Measurements from ENCODE around the gene DLGAP4.

Gene DLGAP4

DNA sequence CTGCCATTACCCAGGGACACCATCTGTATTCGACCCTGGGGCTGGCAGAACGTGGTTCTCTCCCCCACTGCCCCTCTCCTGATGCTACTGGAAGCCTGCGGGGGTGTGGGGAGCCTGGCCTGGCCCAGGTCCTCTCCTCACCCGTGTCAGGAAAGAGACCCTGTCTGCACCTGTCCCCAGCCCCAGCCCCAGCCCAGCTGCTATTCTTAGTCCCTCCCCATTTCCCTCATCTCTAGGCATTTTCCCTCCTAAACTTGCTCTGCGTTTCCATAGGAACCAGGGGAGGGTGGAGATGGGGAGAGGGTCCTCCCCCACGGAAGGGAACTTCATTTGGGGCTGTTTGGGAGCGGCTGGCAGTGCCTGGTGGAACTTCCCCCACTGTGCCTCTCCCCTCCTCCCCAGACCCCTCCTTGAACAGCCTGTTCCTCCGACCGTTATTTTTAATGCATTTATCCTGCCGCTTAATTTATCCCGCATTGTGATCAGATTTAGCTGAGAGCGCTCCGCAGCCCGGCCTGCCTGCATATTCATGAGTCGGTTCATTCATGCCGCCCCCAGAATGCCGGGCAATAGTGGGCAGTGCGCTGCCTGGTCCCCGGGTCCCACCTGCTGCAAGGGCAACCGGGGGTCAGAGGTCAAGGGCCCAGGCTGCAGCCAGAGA, 31.8 kb upstream of the DLGAP4 start:
- DNase-seq (ENCODE audit: low spot score) = peak; percentile 52

GRCh38 chr20:36275011-36275410, 31.1 kb upstream of the DLGAP4 start:
- DNase-seq (ENCODE audit: low spot score) = no peak

- DNase-seq (ENCODE audit: low spot score) = no peak
Observed at GRCh38 chr20:36275441-36276189, 30.5 kb upstream of the DLGAP4 start.

DNA sequence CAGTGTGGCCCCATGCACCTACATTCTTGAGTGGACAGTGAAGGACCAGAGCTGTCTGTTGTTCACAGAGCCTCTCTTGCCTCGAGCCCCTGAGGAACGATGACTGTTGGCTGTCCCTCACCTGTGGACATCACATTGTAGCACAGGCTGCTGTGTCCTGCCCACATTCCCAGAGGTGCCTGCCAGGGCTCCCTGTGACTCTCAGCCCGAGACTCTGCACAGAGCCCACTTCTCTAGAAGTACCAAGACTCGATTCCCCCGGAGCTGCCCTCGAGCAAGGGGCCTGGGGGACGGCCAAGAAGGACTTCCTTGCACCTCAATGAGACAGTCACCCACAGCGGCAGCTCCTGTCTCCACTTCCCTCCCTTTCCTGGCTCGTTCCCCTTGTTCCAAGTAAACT, 28.6 kb upstream of the DLGAP4 start:
- peak; percentile 34 for DNase-seq (ENCODE audit: low spot score)

GRCh38 chr20:36279362-36279761, 26.8 kb upstream of the DLGAP4 start:
- DNase-seq (ENCODE audit: low spot score) = peak; percentile 35

DNA sequence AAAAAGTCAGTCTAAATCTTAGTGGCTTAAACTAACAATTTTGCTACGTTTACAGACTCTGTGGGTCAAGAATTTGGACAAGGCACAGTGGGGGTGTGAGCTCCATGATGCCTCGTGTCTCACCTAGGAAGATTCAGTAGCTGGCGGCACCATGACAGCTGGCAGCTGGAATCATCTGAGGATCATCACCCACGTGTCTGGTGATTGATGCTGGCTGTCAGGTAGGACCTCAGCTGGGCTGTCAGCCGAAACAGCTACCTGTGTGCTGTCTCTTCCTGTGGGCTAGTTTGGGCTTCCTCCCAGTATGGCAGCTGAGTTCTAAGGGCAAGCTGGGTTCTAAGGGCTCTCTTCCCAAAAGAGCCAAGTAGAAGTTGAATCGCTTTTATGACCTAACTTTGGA, 26.4 kb upstream of the DLGAP4 start:
- no peak for DNase-seq (ENCODE audit: low spot score)

DNA sequence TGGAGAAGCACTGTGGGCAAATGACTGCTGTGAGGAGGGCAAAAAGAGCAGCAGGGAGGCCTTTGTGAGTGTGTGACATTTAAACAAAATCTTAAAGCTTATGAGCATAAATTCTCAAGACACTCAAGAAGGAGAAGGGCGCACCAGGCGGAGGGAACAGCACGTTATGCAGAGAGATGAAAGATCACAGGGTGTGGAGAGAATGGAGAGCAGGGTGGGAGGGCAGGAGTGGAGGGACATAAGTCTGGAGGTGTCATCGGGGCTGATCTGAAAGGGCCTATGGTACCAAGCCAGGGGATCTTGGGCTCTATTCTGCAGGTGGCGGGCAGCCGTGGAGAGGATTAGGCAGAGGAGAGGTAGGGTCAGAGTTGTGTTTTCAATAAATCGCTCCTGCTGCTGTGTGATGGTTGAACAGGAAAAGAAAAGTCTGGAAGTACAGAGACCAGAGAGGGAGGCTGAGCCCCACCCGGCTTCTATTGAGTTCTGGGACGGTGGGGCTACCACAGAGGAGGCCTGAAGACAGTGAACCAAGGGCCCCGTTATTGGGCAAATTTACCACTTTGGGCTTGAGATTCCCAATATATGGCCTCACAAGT, 24.3 kb upstream of the DLGAP4 start:
- no peak for DNase-seq (ENCODE audit: low spot score)

DNA sequence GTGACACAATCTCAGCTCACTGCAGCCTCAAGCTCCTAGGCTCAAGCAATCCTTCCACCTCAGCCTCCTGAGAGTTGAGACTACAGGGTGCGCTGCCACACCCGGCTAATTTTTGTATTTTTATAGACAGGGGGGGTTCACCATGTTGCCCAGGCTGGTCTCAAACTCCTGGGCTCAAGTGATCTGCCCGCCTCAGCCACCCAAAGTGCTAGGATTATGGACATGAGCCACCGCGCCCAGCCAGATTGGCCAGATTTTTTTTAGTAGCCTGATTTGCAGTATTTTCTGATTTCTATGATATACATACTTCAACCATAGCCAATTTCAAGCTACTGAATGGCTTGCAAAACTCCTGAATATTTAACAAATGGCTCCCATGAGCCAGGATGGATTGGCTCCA, 21.4 kb upstream of the DLGAP4 start:
- no peak for DNase-seq (ENCODE audit: low spot score)

- peak; percentile 39 for DNase-seq (ENCODE audit: low spot score)
Observed at GRCh38 chr20:36285746-36286447, 20.2 kb upstream of the DLGAP4 start.

DNA sequence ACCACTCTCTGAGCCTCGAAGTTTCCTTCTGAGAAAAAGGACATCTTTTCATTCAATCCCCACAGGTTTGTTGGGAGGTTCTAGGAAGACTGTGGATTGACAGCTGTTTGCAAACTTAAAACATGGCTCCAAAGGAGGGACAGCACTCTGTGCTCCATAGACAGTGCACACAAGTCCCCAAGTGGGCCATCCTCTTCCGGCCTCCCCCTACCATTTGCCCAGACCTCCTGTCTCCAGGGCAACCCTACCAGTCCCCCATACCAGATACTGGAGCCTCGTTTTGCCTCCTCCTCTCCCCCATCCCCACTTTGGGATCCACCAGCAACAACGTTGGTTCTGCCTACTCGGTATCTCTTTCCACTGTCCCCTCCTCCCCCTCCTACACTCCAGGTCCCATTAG, 8.5 kb upstream of the DLGAP4 start:
- no peak for DNase-seq (ENCODE audit: low spot score)

DNA sequence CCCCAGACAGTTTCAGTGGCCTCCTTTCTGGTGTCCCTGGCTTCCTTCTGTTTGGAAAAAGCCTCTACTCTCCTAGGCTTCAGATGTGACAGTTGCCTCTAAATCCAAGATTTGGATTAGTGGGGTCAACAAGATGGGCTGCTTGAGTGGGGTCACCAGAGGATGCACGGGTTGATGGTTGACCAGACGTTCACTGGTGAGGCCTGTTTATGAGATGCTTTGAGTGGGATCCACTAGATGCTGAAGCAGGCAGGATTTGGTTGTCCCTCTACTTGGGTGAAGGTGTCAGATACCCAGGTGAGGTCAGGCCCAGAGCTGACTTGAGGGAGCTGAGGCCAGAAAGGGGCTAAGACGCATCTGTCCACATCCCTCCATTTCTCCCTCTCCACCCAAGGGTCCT, 8.1 kb upstream of the DLGAP4 start:
- DNase-seq (ENCODE audit: low spot score) = no peak

DNA sequence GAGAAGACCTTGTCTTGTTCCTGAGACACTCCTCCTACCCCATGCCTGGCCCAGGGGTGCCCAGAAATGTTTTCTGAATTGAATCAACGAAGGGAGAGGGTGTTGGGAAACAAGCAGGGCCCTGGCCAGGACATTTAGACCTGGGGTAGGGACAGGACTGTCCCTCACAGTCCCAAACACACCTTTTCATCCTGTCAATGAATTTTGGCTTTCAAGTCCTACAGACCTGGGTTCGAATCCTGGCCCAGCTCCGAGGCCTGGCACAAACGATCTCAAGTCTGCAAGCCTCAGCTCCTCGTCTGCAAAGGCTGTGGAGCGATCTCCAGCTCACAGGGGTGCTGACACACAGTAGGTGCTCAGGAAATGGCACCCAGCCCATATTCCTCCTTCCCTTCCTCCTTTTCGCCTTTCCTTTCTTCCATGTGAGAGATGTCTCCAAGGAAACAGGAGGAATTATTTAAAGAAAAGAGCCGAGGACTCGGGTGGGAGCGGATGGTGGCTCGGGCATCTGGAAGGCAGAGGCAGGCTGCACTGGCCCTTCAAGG, 7.3 kb upstream of the DLGAP4 start:
- no peak for DNase-seq (ENCODE audit: low spot score)

DNA sequence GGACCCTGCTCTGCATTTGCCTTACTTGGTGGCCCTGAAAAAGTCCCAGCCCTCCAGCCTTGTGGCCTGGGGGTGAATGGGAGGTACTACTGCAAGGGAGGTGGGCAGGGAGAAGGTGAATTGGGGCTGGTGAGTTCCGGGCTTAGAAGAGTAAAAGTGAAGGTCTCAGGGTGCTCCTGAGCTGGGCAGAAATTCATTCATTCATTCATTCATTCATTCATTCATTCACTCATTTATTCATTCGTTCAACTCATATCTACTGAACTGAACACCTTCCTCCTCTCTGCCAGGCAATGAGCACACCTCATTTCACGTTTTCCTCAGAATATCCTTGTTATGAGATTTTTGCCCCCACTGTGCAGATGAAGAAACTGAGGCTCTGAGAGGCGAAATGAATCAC, 6.7 kb upstream of the DLGAP4 start:
- DNase-seq (ENCODE audit: low spot score) = no peak

DNA sequence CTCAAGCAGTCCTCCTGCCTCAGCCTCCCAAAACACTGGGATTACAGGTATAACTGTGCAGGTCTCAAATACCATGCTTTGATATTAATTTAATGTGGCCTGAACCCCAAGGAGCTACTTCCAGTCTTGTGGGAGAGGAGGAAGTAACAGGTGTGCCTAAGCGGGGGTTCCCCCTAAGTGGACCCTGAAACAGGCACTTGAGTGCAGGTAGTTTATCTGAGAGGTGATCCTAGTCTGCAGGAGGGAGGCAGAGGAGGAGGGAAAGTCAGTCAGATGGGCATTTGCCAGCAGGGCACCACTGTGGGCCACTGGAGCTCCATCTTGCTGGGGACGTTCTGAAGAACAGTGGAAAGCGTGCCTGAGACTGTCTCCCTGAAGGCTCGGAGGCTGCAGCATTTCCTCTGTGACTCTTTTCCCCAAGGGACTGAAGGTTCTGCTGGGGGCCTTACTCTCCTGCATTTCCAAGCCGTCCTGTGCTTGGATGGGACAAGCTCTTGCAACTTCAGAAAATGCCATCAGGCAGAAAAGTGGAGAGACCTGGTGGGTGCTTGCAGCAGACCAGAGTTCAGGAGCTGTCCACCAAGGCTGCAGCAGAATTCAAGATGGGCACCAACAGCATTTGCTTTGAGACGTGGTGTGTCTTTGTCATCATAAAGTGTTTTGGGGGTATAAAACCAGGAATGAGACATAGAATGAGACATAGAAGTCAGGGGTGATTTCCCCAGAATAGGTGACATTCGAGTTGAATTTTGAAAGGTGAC, 4.6 kb upstream of the DLGAP4 start:
- DNase-seq (ENCODE audit: low spot score) = no peak

GRCh38 chr20:36303020-36303595, 3.0 kb upstream of the DLGAP4 start:
- DNase-seq (ENCODE audit: low spot score) = no peak

- no peak for DNase-seq (ENCODE audit: low spot score)
Observed at GRCh38 chr20:36303831-36304230, 2.3 kb upstream of the DLGAP4 start.

GRCh38 chr20:36304786-36305495, 1.2 kb upstream of the DLGAP4 start:
- no peak for DNase-seq (ENCODE audit: low spot score)

DNA sequence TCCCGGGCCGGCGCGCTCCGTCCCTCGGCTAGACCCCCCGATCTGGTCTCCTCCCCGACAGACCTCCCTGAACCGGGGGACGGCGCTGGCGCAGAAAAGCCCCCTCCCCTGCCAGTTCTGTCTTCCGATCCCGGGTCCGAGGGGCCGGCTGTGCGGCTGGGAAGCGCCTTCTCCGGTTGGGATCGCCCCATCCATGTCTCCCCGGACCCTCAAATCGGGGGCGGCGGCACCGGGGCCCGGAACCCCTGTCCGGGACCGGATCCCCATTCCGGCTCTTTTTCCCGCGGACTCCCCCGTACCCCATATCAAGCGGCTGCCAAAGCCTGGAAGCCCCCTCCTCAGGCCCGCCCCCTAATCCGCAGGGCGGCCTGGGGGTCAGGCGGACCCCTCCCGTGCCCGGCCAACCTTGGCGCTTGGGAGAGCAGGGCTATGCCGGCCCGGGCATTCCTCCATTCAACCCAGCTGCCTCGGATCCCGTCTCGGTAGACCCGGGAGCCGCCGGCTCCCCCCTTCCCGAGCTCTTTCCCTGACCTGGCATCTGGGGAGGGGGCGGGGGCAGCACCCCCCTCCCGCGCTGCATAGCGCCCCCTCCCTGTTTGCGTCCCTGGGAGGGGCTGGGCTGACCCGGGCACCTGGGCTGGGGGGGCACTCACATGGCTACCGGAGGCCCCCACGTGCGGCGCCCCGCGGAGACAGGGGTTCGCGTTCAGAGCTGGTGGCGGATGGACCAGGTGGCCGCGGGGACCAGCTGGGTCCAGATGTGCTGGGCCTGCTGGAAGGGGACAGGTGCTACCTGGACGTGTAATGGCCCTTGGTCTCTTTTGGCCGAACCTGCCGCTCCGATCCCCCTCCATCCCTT, 643 bp downstream of the DLGAP4 start:
- no peak for DNase-seq (ENCODE audit: low spot score)

- peak; percentile 57 for DNase-seq (ENCODE audit: low spot score)
Observed at GRCh38 chr20:36307412-36308325, 1.5 kb downstream of the DLGAP4 start.
